A549 (cell line): ENCODE results near the gene CD58.
"Not testable (repeated sequence)": the region's sequence is repeated elsewhere in the genome, so short reads cannot be mapped to it uniquely, and the experiment has no call there.

ENCODE experiments used
- CTCF ChIP-seq: fragments of >200 bp; sonication (Bioruptor Twin); formaldehyde crosslinking; IDR thresholded peaks from 3 replicates; pipeline ENCODE4 v1.5.1; 2016
- EP300 ChIP-seq, 2 experiments: fragments of >200 bp; sonication (Bioruptor Twin); formaldehyde crosslinking; IDR thresholded peaks; 2 replicates in 1 of 2; 3 replicates in 1 of 2; pipeline ENCODE4 v1.6.1; 2016 to 2017
- PBX3 ChIP-seq: IDR thresholded peaks from 2 replicates; pipeline ENCODE4 v1.6.1; 2012
- POLR2A ChIP-seq: IDR thresholded peaks from 2 replicates; pipeline ENCODE4 v1.6.1; 2012; ENCODE audit warnings: mild to moderate bottlenecking, low read length
- RAD21 ChIP-seq, 2 experiments: fragments of >200 bp in 1 of 2; sonication (Bioruptor Twin) in 1 of 2; formaldehyde crosslinking in 1 of 2; IDR thresholded peaks in 1 of 2; conservative IDR thresholded peaks in 1 of 2; 2 replicates in 1 of 2; 3 replicates in 1 of 2; pipeline ENCODE4 v1.6.1; 2012 to 2018; ENCODE audit warnings: inconsistent platforms in 1 of 2
- SMC3 ChIP-seq: fragments of >200 bp; sonication (Bioruptor Twin); formaldehyde crosslinking; IDR thresholded peaks from 3 replicates; pipeline ENCODE4 v1.6.1; 2018; ENCODE audit warnings: inconsistent platforms

- not testable (repeated sequence) for TF ChIP-seq CTCF; POLR2A; SMC3; RAD21 (conservative IDR thresholded peaks at IDR 0.05 in 1 of 2, IDR thresholded peaks at IDR 0.05 in 1 of 2); EP300 (IDR thresholded peaks at IDR 0.05); PBX3
Measured at GRCh38 chr1:116603646-116604045, 32.8 kb upstream of the CD58 start.
